SW480 (cell line): ENCODE measurements around the gene ANKRD53.

Experiments
- DNase-seq: peaks from one replicate; pipeline ENCODE4 v3.0.0-alpha.2; 2016; ENCODE audit warnings: low spot score

Gene ANKRD53

GRCh38 chr2:70978341-70979179 is at the start of gene ANKRD53:
Gene ANKRD53, plus strand, starts transcription at chr2:70978630. Its CDS starts 16 bp downstream, at chr2:70978646.
- no peak for DNase-seq

GRCh38 chr2:70930371-70931329 is 47.8 kb upstream of the ANKRD53 start:
- DNase-seq: no peak

- no peak for DNase-seq
Measured at GRCh38 chr2:70931376-70932000, 46.9 kb upstream of the ANKRD53 start.

- DNase-seq: no peak
Measured at GRCh38 chr2:70932631-70933230, 45.7 kb upstream of the ANKRD53 start.

GRCh38 chr2:70934981-70935380 is 43.4 kb upstream of the ANKRD53 start:
- no peak for DNase-seq

GRCh38 chr2:70935468-70936164 is 42.8 kb upstream of the ANKRD53 start, which contains the start of gene ATP6V1B1:
Gene ATP6V1B1, plus strand, starts transcription at chr2:70935900. Its CDS starts 55 bp downstream, at chr2:70935955.
- DNase-seq: no peak

- no peak for DNase-seq
Measured at GRCh38 chr2:70936165-70936978, 42.1 kb upstream of the ANKRD53 start.

- DNase-seq: peak; percentile 48
Measured at GRCh38 chr2:70936979-70937811, 41.2 kb upstream of the ANKRD53 start.

- no peak for DNase-seq
Measured at GRCh38 chr2:70937866-70938585, 40.4 kb upstream of the ANKRD53 start.

- no peak for DNase-seq
Measured at GRCh38 chr2:70938586-70938950, 39.9 kb upstream of the ANKRD53 start.

GRCh38 chr2:70939001-70939838 is 39.2 kb upstream of the ANKRD53 start:
- no peak for DNase-seq

- DNase-seq: no peak
Measured at GRCh38 chr2:70939839-70940580, 38.4 kb upstream of the ANKRD53 start.

GRCh38 chr2:70941186-70941585 is 37.2 kb upstream of the ANKRD53 start:
- DNase-seq: no peak

GRCh38 chr2:70941701-70942100 is 36.7 kb upstream of the ANKRD53 start:
- no peak for DNase-seq

GRCh38 chr2:70942396-70943204 is 35.8 kb upstream of the ANKRD53 start:
- DNase-seq: no peak

GRCh38 chr2:70943205-70943871 is 35.1 kb upstream of the ANKRD53 start:
- no peak for DNase-seq
